ENCODE data around the gene FFAR3.

The FFAR3 gene

GRCh38 chr19:35316560-35316959, 41.7 kb upstream of the FFAR3 start:
- Histone ChIP-seq H3K9ac (ENCODE audit: low read depth, low read length) (no peak overlapping the region), H3K4me1 (ENCODE audit: control insufficient read depth, insufficient read depth, low read length) (no peaks in the 10 kb centered on the region), H3K27ac (ENCODE audit: low read depth, low read length) (no peak overlapping the region), H3K4me3 (ENCODE audit: low read depth, low read length) (no peak overlapping the region), H3K36me3 (ENCODE audit: control insufficient read depth, insufficient read depth, low read length) (no peaks in the 10 kb centered on the region), H3K9me3 (ENCODE audit: control insufficient read depth, insufficient read depth, low read length) (no peaks in the 10 kb centered on the region), H3K27me3 (ENCODE audit: control insufficient read depth, insufficient read depth, low read length) (no peaks in the 10 kb centered on the region)

GRCh38 chr19:35317464-35318043, 40.7 kb upstream of the FFAR3 start:
- Histone ChIP-seq H3K4me1 (ENCODE audit: control insufficient read depth, insufficient read depth, low read length) (no peaks in the 10 kb centered on the region), H3K9ac (ENCODE audit: low read depth, low read length) (no peak overlapping the region), H3K4me3 (ENCODE audit: low read depth, low read length) (no peak overlapping the region), H3K27ac (ENCODE audit: low read depth, low read length) (no peak overlapping the region), H3K27me3 (ENCODE audit: control insufficient read depth, insufficient read depth, low read length) (no peaks in the 10 kb centered on the region), H3K36me3 (ENCODE audit: control insufficient read depth, insufficient read depth, low read length) (no peaks in the 10 kb centered on the region), H3K9me3 (ENCODE audit: control insufficient read depth, insufficient read depth, low read length) (no peaks in the 10 kb centered on the region; the same call in 1 of the 2 replicates)

GRCh38 chr19:35318679-35319448, 39.4 kb upstream of the FFAR3 start:
- H3K27me3 ChIP-seq (ENCODE audit: control insufficient read depth, insufficient read depth, low read length) = no peaks in the 10 kb centered on the region
- no peak overlapping the region for H3K4me3 ChIP-seq (ENCODE audit: low read depth, low read length)
- H3K27ac ChIP-seq (ENCODE audit: low read depth, low read length) = no peak overlapping the region
- no peaks in the 10 kb centered on the region; the same call in 1 of the 2 replicates for H3K9me3 ChIP-seq (ENCODE audit: control insufficient read depth, insufficient read depth, low read length)
- H3K4me1 ChIP-seq (ENCODE audit: control insufficient read depth, insufficient read depth, low read length) = no peaks in the 10 kb centered on the region
- H3K36me3 ChIP-seq (ENCODE audit: control insufficient read depth, insufficient read depth, low read length) = no peaks in the 10 kb centered on the region
- H3K9ac ChIP-seq (ENCODE audit: low read depth, low read length) = no peak overlapping the region

GRCh38 chr19:35320065-35320713, 38.1 kb upstream of the FFAR3 start:
- Histone ChIP-seq H3K4me3 (ENCODE audit: low read depth, low read length) (no peak overlapping the region), H3K4me1 (ENCODE audit: control insufficient read depth, insufficient read depth, low read length) (no peaks in the 10 kb centered on the region), H3K27ac (ENCODE audit: low read depth, low read length) (no peak overlapping the region), H3K36me3 (ENCODE audit: control insufficient read depth, insufficient read depth, low read length) (no peaks in the 10 kb centered on the region), H3K9ac (ENCODE audit: low read depth, low read length) (no peak overlapping the region), H3K27me3 (ENCODE audit: control insufficient read depth, insufficient read depth, low read length) (no peaks in the 10 kb centered on the region), H3K9me3 (ENCODE audit: control insufficient read depth, insufficient read depth, low read length) (no peaks in the 10 kb centered on the region; the same call in 1 of the 2 replicates)

GRCh38 chr19:35321291-35321690, 37.0 kb upstream of the FFAR3 start:
- no peak overlapping the region for H3K27ac ChIP-seq (ENCODE audit: low read depth, low read length)
- H3K4me1 ChIP-seq (ENCODE audit: control insufficient read depth, insufficient read depth, low read length) = no peaks in the 10 kb centered on the region
- no peaks in the 10 kb centered on the region; the same call in 1 of the 2 replicates for H3K9me3 ChIP-seq (ENCODE audit: control insufficient read depth, insufficient read depth, low read length)
- no peak overlapping the region for H3K4me3 ChIP-seq (ENCODE audit: low read depth, low read length)
- no peaks in the 10 kb centered on the region for H3K27me3 ChIP-seq (ENCODE audit: control insufficient read depth, insufficient read depth, low read length)
- H3K36me3 ChIP-seq (ENCODE audit: control insufficient read depth, insufficient read depth, low read length) = no peaks in the 10 kb centered on the region
- no peak overlapping the region for H3K9ac ChIP-seq (ENCODE audit: low read depth, low read length)

GRCh38 chr19:35322014-35322413, 36.2 kb upstream of the FFAR3 start:
- Histone ChIP-seq H3K4me1 (ENCODE audit: control insufficient read depth, insufficient read depth, low read length) (no peaks in the 10 kb centered on the region), H3K36me3 (ENCODE audit: control insufficient read depth, insufficient read depth, low read length) (no peaks in the 10 kb centered on the region), H3K9me3 (ENCODE audit: control insufficient read depth, insufficient read depth, low read length) (no peaks in the 10 kb centered on the region; the same call in 1 of the 2 replicates), H3K27ac (ENCODE audit: low read depth, low read length) (no peak overlapping the region), H3K4me3 (ENCODE audit: low read depth, low read length) (no peak overlapping the region), H3K9ac (ENCODE audit: low read depth, low read length) (no peak overlapping the region), H3K27me3 (ENCODE audit: control insufficient read depth, insufficient read depth, low read length) (no peaks in the 10 kb centered on the region)

- no peak overlapping the region for H3K9ac ChIP-seq (ENCODE audit: low read depth, low read length)
- no peaks in the 10 kb centered on the region for H3K4me1 ChIP-seq (ENCODE audit: control insufficient read depth, insufficient read depth, low read length)
- H3K27ac ChIP-seq (ENCODE audit: low read depth, low read length) = no peak overlapping the region
- no peak overlapping the region for H3K4me3 ChIP-seq (ENCODE audit: low read depth, low read length)
- H3K9me3 ChIP-seq (ENCODE audit: control insufficient read depth, insufficient read depth, low read length) = no peaks in the 10 kb centered on the region
- no peaks in the 10 kb centered on the region for H3K27me3 ChIP-seq (ENCODE audit: control insufficient read depth, insufficient read depth, low read length)
- H3K36me3 ChIP-seq (ENCODE audit: control insufficient read depth, insufficient read depth, low read length) = no peaks in the 10 kb centered on the region
These were observed 30.6 kb upstream of the FFAR3 start for GRCh38 chr19:35327642-35328041.

GRCh38 chr19:35328851-35329285, 29.4 kb upstream of the FFAR3 start, which contains the start of gene CD22:
TSS of gene CD22 (plus strand) at chr19:35329187. CDS start at chr19:35332041, 2,854 bp downstream.
- Histone ChIP-seq H3K9ac (ENCODE audit: low read depth, low read length) (no peak within 1 kb of the TSS), H3K27me3 (ENCODE audit: control insufficient read depth, insufficient read depth, low read length) (no peaks in the 10 kb centered on the region)

GRCh38 chr19:35329323-35329722, 28.9 kb upstream of the FFAR3 start:
- Histone ChIP-seq H3K4me1 (ENCODE audit: control insufficient read depth, insufficient read depth, low read length) (no peaks in the 10 kb centered on the region), H3K9ac (ENCODE audit: low read depth, low read length) (no peak overlapping the region), H3K27ac (ENCODE audit: low read depth, low read length) (no peak overlapping the region), H3K4me3 (ENCODE audit: low read depth, low read length) (no peak overlapping the region), H3K27me3 (ENCODE audit: control insufficient read depth, insufficient read depth, low read length) (no peaks in the 10 kb centered on the region), H3K36me3 (ENCODE audit: control insufficient read depth, insufficient read depth, low read length) (no peaks in the 10 kb centered on the region), H3K9me3 (ENCODE audit: control insufficient read depth, insufficient read depth, low read length) (no peaks in the 10 kb centered on the region)

More at GRCh38 chr19:35328851-35329285, 29.4 kb upstream of the FFAR3 start, which contains the start of gene CD22:
- Histone ChIP-seq H3K36me3 (ENCODE audit: control insufficient read depth, insufficient read depth, low read length) (no peaks in the 10 kb centered on the region), H3K27ac (ENCODE audit: low read depth, low read length) (no peak within 1 kb of the TSS), H3K4me3 (ENCODE audit: low read depth, low read length) (no peak within 1 kb of the TSS), H3K4me1 (ENCODE audit: control insufficient read depth, insufficient read depth, low read length) (no peaks in the 10 kb centered on the region), H3K9me3 (ENCODE audit: control insufficient read depth, insufficient read depth, low read length) (no peaks in the 10 kb centered on the region)

- Histone ChIP-seq H3K9ac (ENCODE audit: low read depth, low read length) (no peak overlapping the region), H3K9me3 (ENCODE audit: control insufficient read depth, insufficient read depth, low read length) (no peaks in the 10 kb centered on the region), H3K36me3 (ENCODE audit: control insufficient read depth, insufficient read depth, low read length) (no peaks in the 10 kb centered on the region), H3K4me3 (ENCODE audit: low read depth, low read length) (no peak overlapping the region), H3K4me1 (ENCODE audit: control insufficient read depth, insufficient read depth, low read length) (no peaks in the 10 kb centered on the region), H3K27me3 (ENCODE audit: control insufficient read depth, insufficient read depth, low read length) (no peaks in the 10 kb centered on the region), H3K27ac (ENCODE audit: low read depth, low read length) (no peak overlapping the region)
These were observed 27.8 kb upstream of the FFAR3 start for GRCh38 chr19:35330475-35330874.

All from HUES48 (cell line).